Caco-2 (cell line): Measurements from ENCODE around the gene ADD1. TPM values are rescaled to one million over a fixed set of nuclear protein-coding genes. Genes with fewer than 3 reads are reported as not detected.
A peak's percentile ranks its signal among the peaks of the same experiment; 100 is the strongest.

Experiments
- BruUV-seq: library from RNA; stranded (reverse); fragments of 400-500 nt; replicated peaks from 2 replicates; lab custom pipeline; 2021; lab: Mats Ljungman, UMichigan
- CTCF ChIA-PET: fragments of 300-600 bp; sonication (Branson Sonifier 250); formaldehyde crosslinking; loops from one replicate; lab custom pipeline; 2022; ENCODE audit warnings: antibody characterized with exemption; lab: Charles Lee
- POLR2A ChIA-PET: fragments of 300-600 bp; sonication (Branson Sonifier 250); formaldehyde crosslinking; loops from one replicate; lab custom pipeline; 2022; ENCODE audit warnings: antibody characterized with exemption; lab: Charles Lee
- DNase-seq, 2 experiments: peaks; one replicate each; pipeline versions ENCODE4 v3.0.0 to v3.0.0-alpha.2; 2020 to 2022
- H3K27me3 ChIP-seq: replicated peaks from 2 replicates; pipeline ENCODE4 v1.6.0; 2011; ENCODE audit warnings: low read length; ENCODE audit not compliant: control insufficient read depth, insufficient read depth
- H3K36me3 ChIP-seq: 2 replicates; pipeline ENCODE4 v1.5.1; 2011; ENCODE audit warnings: low read length; ENCODE audit not compliant: control insufficient read depth, insufficient read depth
- H3K4me1 ChIP-seq: fragments of 250-450 bp; sonication (Bioruptor Pico); 2 replicates; pipeline ENCODE4 v1.5.1; 2020; ENCODE audit warnings: mild to moderate bottlenecking
- H3K4me3 ChIP-seq: 2 replicates; pipeline ENCODE4 v1.5.1; 2011; ENCODE audit warnings: low read depth, mild to moderate bottlenecking, control low read depth, low read length
- H3K9me3 ChIP-seq: fragments of 250-450 bp; sonication (Bioruptor Pico); 2 replicates; pipeline ENCODE4 v1.5.1; 2020; ENCODE audit warnings: mild to moderate bottlenecking, moderate library complexity
- H3K27ac Mint-ChIP-seq: one replicate; pipeline ENCODE4 v1.8.0; 2022; ENCODE audit warnings: mixed read lengths; ENCODE audit not compliant: unreplicated experiment
- H3K27me3 Mint-ChIP-seq: one replicate; pipeline ENCODE4 v1.8.0; 2022; ENCODE audit warnings: mixed read lengths; ENCODE audit not compliant: insufficient read depth, unreplicated experiment
- H3K36me3 Mint-ChIP-seq: one replicate; pipeline ENCODE4 v1.8.0; 2022; ENCODE audit warnings: mild to moderate bottlenecking, mixed read lengths; ENCODE audit not compliant: insufficient read depth, unreplicated experiment
- H3K4me1 Mint-ChIP-seq: one replicate; pipeline ENCODE4 v1.8.0; 2022; ENCODE audit warnings: low read depth, mixed read lengths; ENCODE audit not compliant: unreplicated experiment
- H3K4me3 Mint-ChIP-seq: one replicate; pipeline ENCODE4 v1.8.0; 2022; ENCODE audit warnings: mild to moderate bottlenecking, moderate library complexity, mixed read lengths; ENCODE audit not compliant: unreplicated experiment
- H3K9me3 Mint-ChIP-seq: one replicate; pipeline ENCODE4 v1.8.0; 2022; ENCODE audit warnings: mixed read lengths; ENCODE audit not compliant: unreplicated experiment
- intact Hi-C: fragments of 100-400 bp; cut with micrococcal nuclease; formaldehyde crosslinking; loops from one replicate; pipeline ENCODE4 v1.10.0; 2022; ENCODE audit not compliant: unreplicated experiment
- total RNA-seq: library from RNA; stranded (reverse); gene quantifications from 2 replicates; pipeline ENCODE4 v1.2.3, GENCODE V29; 2022
- TF ChIP-seq, protein P1 (sequence below), 2 experiments: fragments of 200-600 bp in 1 of 2; IDR thresholded peaks; 1 replicate in 1 of 2; 2 replicates in 1 of 2; pipeline versions ENCODE4 v1.5.1 to v1.8.0; 2011 to 2022; ENCODE audit warnings: antibody characterized with exemption in 1 of 2, control low read depth in 1 of 2, inconsistent platforms in 1 of 2, low read depth in 1 of 2, low read length in 1 of 2, mild to moderate bottlenecking in 1 of 2, moderate library complexity in 1 of 2; ENCODE audit not compliant: insufficient read depth in 1 of 2, severe bottlenecking in 1 of 2, unreplicated experiment in 1 of 2

ADD1 gene
- total RNA-seq, 1 experiment from 2014 or later, result 242 TPM

DNA sequence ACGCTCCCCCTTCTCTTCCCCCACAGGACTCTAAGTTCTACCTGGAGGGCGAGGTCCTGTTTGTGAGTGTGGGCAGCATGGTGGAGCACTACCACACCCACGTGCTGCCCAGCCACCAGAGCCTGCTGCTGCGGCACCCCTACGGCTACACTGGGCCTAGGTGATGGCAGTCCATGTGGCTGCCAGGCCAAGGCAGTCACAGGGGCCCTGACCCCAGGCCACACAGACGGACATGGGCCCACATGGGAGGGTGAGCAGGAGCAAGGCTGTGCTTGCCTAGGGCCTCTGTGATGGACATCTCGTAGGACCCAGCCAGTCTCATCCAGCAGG, 10.0 kb upstream of the ADD1 start:
- H3K27me3 Mint-ChIP-seq, result no peaks in the 10 kb centered on the region
- BruUV-seq, result no TSS peak
- Histone ChIP-seq H3K36me3 (no peaks in the 10 kb centered on the region), H3K27me3 (no peaks in the 10 kb centered on the region), H3K4me1 (no peaks in the 10 kb centered on the region), H3K4me3 (no peak overlapping the region), H3K9me3 (no peaks in the 10 kb centered on the region)
- POLR2A ChIA-PET, result no interaction called here
- intact Hi-C loops, result no loop called here
- H3K4me3 Mint-ChIP-seq, result no peak overlapping the region
- CTCF ChIA-PET, result no interaction called here
- peaks cover 21% of the 10 kb centered on the region for H3K36me3 Mint-ChIP-seq
- H3K27ac Mint-ChIP-seq, result no peak overlapping the region
- DNase-seq, result peak in 1 of 2 experiments; percentile 22
- TF ChIP-seq, protein P1, sequence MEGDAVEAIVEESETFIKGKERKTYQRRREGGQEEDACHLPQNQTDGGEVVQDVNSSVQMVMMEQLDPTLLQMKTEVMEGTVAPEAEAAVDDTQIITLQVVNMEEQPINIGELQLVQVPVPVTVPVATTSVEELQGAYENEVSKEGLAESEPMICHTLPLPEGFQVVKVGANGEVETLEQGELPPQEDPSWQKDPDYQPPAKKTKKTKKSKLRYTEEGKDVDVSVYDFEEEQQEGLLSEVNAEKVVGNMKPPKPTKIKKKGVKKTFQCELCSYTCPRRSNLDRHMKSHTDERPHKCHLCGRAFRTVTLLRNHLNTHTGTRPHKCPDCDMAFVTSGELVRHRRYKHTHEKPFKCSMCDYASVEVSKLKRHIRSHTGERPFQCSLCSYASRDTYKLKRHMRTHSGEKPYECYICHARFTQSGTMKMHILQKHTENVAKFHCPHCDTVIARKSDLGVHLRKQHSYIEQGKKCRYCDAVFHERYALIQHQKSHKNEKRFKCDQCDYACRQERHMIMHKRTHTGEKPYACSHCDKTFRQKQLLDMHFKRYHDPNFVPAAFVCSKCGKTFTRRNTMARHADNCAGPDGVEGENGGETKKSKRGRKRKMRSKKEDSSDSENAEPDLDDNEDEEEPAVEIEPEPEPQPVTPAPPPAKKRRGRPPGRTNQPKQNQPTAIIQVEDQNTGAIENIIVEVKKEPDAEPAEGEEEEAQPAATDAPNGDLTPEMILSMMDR (IDR thresholded peaks at IDR 0.05; ENCODE audit: insufficient read depth in 1 of 2, low read depth in 1 of 2, low read length in 1 of 2, severe bottlenecking in 1 of 2, unreplicated experiment in 1 of 2), result no peak
- no peaks in the 10 kb centered on the region for H3K9me3 Mint-ChIP-seq
- H3K4me1 Mint-ChIP-seq, result no peaks in the 10 kb centered on the region

DNA sequence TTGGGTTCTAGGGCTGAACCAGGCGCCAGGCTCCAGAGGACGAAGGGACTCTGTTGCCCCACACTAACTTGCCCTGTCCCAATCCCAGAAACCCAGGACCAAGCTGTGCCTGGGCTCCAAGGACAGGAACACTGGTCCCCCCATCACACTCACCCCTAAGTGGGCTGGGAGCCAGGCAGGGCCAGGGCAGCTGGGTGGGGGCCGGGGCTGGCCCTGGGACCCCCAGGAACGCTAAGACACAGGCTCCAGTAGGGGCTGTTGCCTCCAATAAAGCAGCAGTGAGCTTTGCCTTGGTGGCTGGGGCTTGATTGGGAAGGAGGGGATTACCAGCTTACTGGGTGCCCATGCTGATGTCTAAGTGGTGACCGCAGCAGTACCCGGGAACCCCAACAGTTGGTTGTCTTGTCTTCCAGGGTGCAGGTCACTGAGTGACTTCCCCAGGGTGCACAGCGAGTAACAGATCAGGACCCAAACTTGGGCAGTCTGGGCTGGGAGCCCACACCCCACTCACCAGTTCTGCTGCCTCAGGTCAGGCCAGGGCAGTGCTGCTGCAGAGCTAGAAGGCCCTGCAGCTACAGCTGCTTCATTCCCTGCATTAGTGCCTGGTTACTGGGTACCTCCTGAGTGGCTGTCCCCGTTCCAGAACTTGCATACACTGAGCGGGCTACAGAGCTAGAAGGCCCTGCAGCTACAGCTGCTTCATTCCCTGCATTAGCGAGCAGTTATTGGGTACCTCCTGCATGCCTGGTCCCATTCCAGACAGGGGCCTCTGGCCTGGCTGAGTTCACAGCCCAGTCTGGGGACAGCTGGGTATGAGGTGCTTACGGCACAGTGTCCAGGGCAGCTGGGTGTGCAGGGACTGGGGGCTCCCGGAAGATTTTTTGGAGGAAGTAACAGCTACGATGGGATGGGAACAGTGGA, 9.4 kb upstream of the ADD1 start:
- peak in 1 of 2 experiments; percentile 28 for DNase-seq
- Histone ChIP-seq H3K27me3 (no peaks in the 10 kb centered on the region), H3K4me3 (no peak overlapping the region), H3K4me1 (no peaks in the 10 kb centered on the region), H3K36me3 (no peaks in the 10 kb centered on the region), H3K9me3 (no peaks in the 10 kb centered on the region)
- ChIA-PET CTCF (no interaction called here), POLR2A (interaction anchor here (0.9 kb wide), 1 partner anchor 15 kb away, joined by 3 read pairs; no protein-coding TSS in a partner anchor)
- Mint-ChIP-seq H3K4me1 (no peaks in the 10 kb centered on the region), H3K9me3 (no peaks in the 10 kb centered on the region), H3K36me3 (peaks cover 21% of the 10 kb centered on the region), H3K27ac (no peak overlapping the region), H3K4me3 (no peak overlapping the region), H3K27me3 (no peaks in the 10 kb centered on the region)
- BruUV-seq, result no TSS peak
- intact Hi-C loops, result no loop called here
- TF ChIP-seq, protein P1 (IDR thresholded peaks at IDR 0.05; ENCODE audit: insufficient read depth in 1 of 2, low read depth in 1 of 2, low read length in 1 of 2, severe bottlenecking in 1 of 2, unreplicated experiment in 1 of 2), result no peak

DNA sequence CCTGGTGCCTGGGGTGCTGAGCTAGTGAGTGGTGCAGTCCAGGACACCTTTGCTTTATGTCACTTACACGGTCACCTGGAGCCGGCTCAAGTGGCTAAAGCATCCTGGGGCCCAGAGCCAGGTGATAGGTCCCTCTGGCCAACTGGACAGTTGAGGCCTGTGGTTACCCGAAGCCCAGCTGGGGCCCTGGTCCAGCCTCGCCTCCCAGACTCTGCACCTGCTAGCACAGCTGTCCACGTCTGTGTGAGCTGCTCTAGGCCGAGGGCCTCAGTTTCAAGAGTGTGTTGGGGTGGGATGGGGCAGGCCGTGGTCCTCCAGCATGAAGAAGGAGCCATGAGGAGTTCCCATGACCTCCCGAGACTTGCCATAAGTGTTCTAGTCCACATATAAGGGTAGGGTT, 7.7 kb upstream of the ADD1 start:
- POLR2A ChIA-PET, result no interaction called here

More for the DNA sequence above, 7.7 kb upstream of the ADD1 start:
- no TSS peak for BruUV-seq
- DNase-seq, result no peak
- no peak overlapping the region for H3K4me3 Mint-ChIP-seq
- H3K27me3 Mint-ChIP-seq, result no peaks in the 10 kb centered on the region
- H3K27me3 ChIP-seq, result no peaks in the 10 kb centered on the region
- no peaks in the 10 kb centered on the region for H3K4me1 Mint-ChIP-seq
- no peaks in the 10 kb centered on the region for H3K4me1 ChIP-seq
- TF ChIP-seq, protein P1 (IDR thresholded peaks at IDR 0.05; ENCODE audit: insufficient read depth in 1 of 2, low read depth in 1 of 2, low read length in 1 of 2, severe bottlenecking in 1 of 2, unreplicated experiment in 1 of 2), result no peak
- no peaks in the 10 kb centered on the region for H3K36me3 ChIP-seq
- CTCF ChIA-PET, result no interaction called here
- intact Hi-C loops, result no loop called here
- no peak overlapping the region for H3K4me3 ChIP-seq
- no peaks in the 10 kb centered on the region for H3K9me3 ChIP-seq
- no peak overlapping the region for H3K27ac Mint-ChIP-seq
- peaks cover 13% of the 10 kb centered on the region for H3K36me3 Mint-ChIP-seq
- H3K9me3 Mint-ChIP-seq, result no peaks in the 10 kb centered on the region
